Measurements from ENCODE around the gene RIPPLY3.
"Not testable (repeated sequence)": the region's sequence is repeated elsewhere in the genome, so short reads cannot be mapped to it uniquely, and the experiment has no call there.

The RIPPLY3 gene

GRCh38 chr21:37034394-37034793 is 27.9 kb downstream of the RIPPLY3 start:
- H3K27ac ChIP-seq (ENCODE audit: low read length); H3K9me3 ChIP-seq (ENCODE audit: control insufficient read depth, low read depth, low read length); H3K9ac ChIP-seq (ENCODE audit: low read length); H3K36me3 ChIP-seq (ENCODE audit: control insufficient read depth, low read depth, low read length); H3K4me1 ChIP-seq (ENCODE audit: control insufficient read depth, low read depth, low read length); H3K4me3 ChIP-seq (ENCODE audit: low read length): not testable (repeated sequence)
- H3K27me3 ChIP-seq (ENCODE audit: control insufficient read depth, insufficient read depth, low read length) = peaks cover 23% of the 10 kb centered on the region

GRCh38 chr21:37036177-37036576 is 29.7 kb downstream of the RIPPLY3 start:
- peaks cover 3% of the 10 kb centered on the region for H3K4me1 ChIP-seq (ENCODE audit: control insufficient read depth, low read depth, low read length)
- H3K4me3 ChIP-seq (ENCODE audit: low read length) = no peak overlapping the region
- H3K36me3 ChIP-seq (ENCODE audit: control insufficient read depth, low read depth, low read length) = no peaks in the 10 kb centered on the region
- peaks cover 38% of the 10 kb centered on the region for H3K27me3 ChIP-seq (ENCODE audit: control insufficient read depth, insufficient read depth, low read length)
- no peaks in the 10 kb centered on the region for H3K9me3 ChIP-seq (ENCODE audit: control insufficient read depth, low read depth, low read length)
- H3K9ac ChIP-seq (ENCODE audit: low read length) = no peak overlapping the region
- H3K27ac ChIP-seq (ENCODE audit: low read length) = no peak overlapping the region

GRCh38 chr21:37039411-37040075 is 33.0 kb downstream of the RIPPLY3 start:
- Histone ChIP-seq H3K36me3 (ENCODE audit: control insufficient read depth, low read depth, low read length) (no peaks in the 10 kb centered on the region), H3K9me3 (ENCODE audit: control insufficient read depth, low read depth, low read length) (no peaks in the 10 kb centered on the region), H3K27me3 (ENCODE audit: control insufficient read depth, insufficient read depth, low read length) (peaks cover 49% of the 10 kb centered on the region), H3K9ac (ENCODE audit: low read length) (no peak overlapping the region), H3K4me1 (ENCODE audit: control insufficient read depth, low read depth, low read length) (peaks cover 3% of the 10 kb centered on the region), H3K4me3 (ENCODE audit: low read length) (no peak overlapping the region), H3K27ac (ENCODE audit: low read length) (no peak overlapping the region)

- Histone ChIP-seq H3K9me3 (ENCODE audit: control insufficient read depth, low read depth, low read length) (no peaks in the 10 kb centered on the region), H3K36me3 (ENCODE audit: control insufficient read depth, low read depth, low read length) (no peaks in the 10 kb centered on the region), H3K4me3 (ENCODE audit: low read length) (no peak overlapping the region), H3K27me3 (ENCODE audit: control insufficient read depth, insufficient read depth, low read length) (peaks cover 51% of the 10 kb centered on the region), H3K9ac (ENCODE audit: low read length) (no peak overlapping the region), H3K27ac (ENCODE audit: low read length) (no peak overlapping the region), H3K4me1 (ENCODE audit: control insufficient read depth, low read depth, low read length) (peaks cover 3% of the 10 kb centered on the region)
These were observed 33.7 kb downstream of the RIPPLY3 start for GRCh38 chr21:37040212-37040611.

- no peak overlapping the region for H3K4me3 ChIP-seq (ENCODE audit: low read length)
- no peak overlapping the region for H3K9ac ChIP-seq (ENCODE audit: low read length)
- H3K27me3 ChIP-seq (ENCODE audit: control insufficient read depth, insufficient read depth, low read length) = peaks cover 67% of the 10 kb centered on the region
- no peaks in the 10 kb centered on the region for H3K9me3 ChIP-seq (ENCODE audit: control insufficient read depth, low read depth, low read length)
- H3K27ac ChIP-seq (ENCODE audit: low read length) = no peak overlapping the region
- no peaks in the 10 kb centered on the region for H3K36me3 ChIP-seq (ENCODE audit: control insufficient read depth, low read depth, low read length)
- H3K4me1 ChIP-seq (ENCODE audit: control insufficient read depth, low read depth, low read length) = peaks cover 5% of the 10 kb centered on the region
These were observed 35.3 kb downstream of the RIPPLY3 start for GRCh38 chr21:37041706-37042271.

- Histone ChIP-seq H3K27ac (ENCODE audit: low read length) (no peak overlapping the region), H3K4me3 (ENCODE audit: low read length) (no peak overlapping the region), H3K9ac (ENCODE audit: low read length) (no peak overlapping the region), H3K27me3 (ENCODE audit: control insufficient read depth, insufficient read depth, low read length) (peaks cover 69% of the 10 kb centered on the region), H3K4me1 (ENCODE audit: control insufficient read depth, low read depth, low read length) (peaks cover 14% of the 10 kb centered on the region), H3K9me3 (ENCODE audit: control insufficient read depth, low read depth, low read length) (no peaks in the 10 kb centered on the region), H3K36me3 (ENCODE audit: control insufficient read depth, low read depth, low read length) (no peaks in the 10 kb centered on the region)
These were observed 37.3 kb downstream of the RIPPLY3 start for GRCh38 chr21:37043818-37044217.

GRCh38 chr21:37044643-37045042 is 38.1 kb downstream of the RIPPLY3 start:
- Histone ChIP-seq H3K36me3 (ENCODE audit: control insufficient read depth, low read depth, low read length) (no peaks in the 10 kb centered on the region), H3K4me1 (ENCODE audit: control insufficient read depth, low read depth, low read length) (peaks cover 10% of the 10 kb centered on the region), H3K4me3 (ENCODE audit: low read length) (no peak overlapping the region), H3K27me3 (ENCODE audit: control insufficient read depth, insufficient read depth, low read length) (peaks cover 73% of the 10 kb centered on the region), H3K9me3 (ENCODE audit: control insufficient read depth, low read depth, low read length) (no peaks in the 10 kb centered on the region), H3K9ac (ENCODE audit: low read length) (no peak overlapping the region), H3K27ac (ENCODE audit: low read length) (no peak overlapping the region)

- Histone ChIP-seq H3K4me1 (ENCODE audit: control insufficient read depth, low read depth, low read length) (peaks cover 10% of the 10 kb centered on the region), H3K9ac (ENCODE audit: low read length) (no peak overlapping the region), H3K27me3 (ENCODE audit: control insufficient read depth, insufficient read depth, low read length) (peaks cover 72% of the 10 kb centered on the region), H3K9me3 (ENCODE audit: control insufficient read depth, low read depth, low read length) (no peaks in the 10 kb centered on the region), H3K4me3 (ENCODE audit: low read length) (no peak overlapping the region), H3K36me3 (ENCODE audit: control insufficient read depth, low read depth, low read length) (no peaks in the 10 kb centered on the region), H3K27ac (ENCODE audit: low read length) (no peak overlapping the region)
These were observed 38.6 kb downstream of the RIPPLY3 start for GRCh38 chr21:37045149-37045548.

GRCh38 chr21:37045556-37045955 is 39.1 kb downstream of the RIPPLY3 start:
- Histone ChIP-seq H3K36me3 (ENCODE audit: control insufficient read depth, low read depth, low read length) (no peaks in the 10 kb centered on the region), H3K27me3 (ENCODE audit: control insufficient read depth, insufficient read depth, low read length) (peaks cover 68% of the 10 kb centered on the region), H3K4me3 (ENCODE audit: low read length) (no peak overlapping the region), H3K27ac (ENCODE audit: low read length) (no peak overlapping the region), H3K4me1 (ENCODE audit: control insufficient read depth, low read depth, low read length) (peaks cover 10% of the 10 kb centered on the region), H3K9ac (ENCODE audit: low read length) (no peak overlapping the region), H3K9me3 (ENCODE audit: control insufficient read depth, low read depth, low read length) (no peaks in the 10 kb centered on the region)

- H3K36me3 ChIP-seq (ENCODE audit: control insufficient read depth, low read depth, low read length) = no peaks in the 10 kb centered on the region
- H3K4me1 ChIP-seq (ENCODE audit: control insufficient read depth, low read depth, low read length) = peaks cover 10% of the 10 kb centered on the region
- no peak overlapping the region for H3K4me3 ChIP-seq (ENCODE audit: low read length)
- H3K27ac ChIP-seq (ENCODE audit: low read length) = no peak overlapping the region
- H3K9ac ChIP-seq (ENCODE audit: low read length) = no peak overlapping the region
- H3K9me3 ChIP-seq (ENCODE audit: control insufficient read depth, low read depth, low read length) = no peaks in the 10 kb centered on the region
- peaks cover 56% of the 10 kb centered on the region for H3K27me3 ChIP-seq (ENCODE audit: control insufficient read depth, insufficient read depth, low read length)
These were observed 40.6 kb downstream of the RIPPLY3 start for GRCh38 chr21:37047079-37047478.

- not testable (repeated sequence) for H3K9me3 ChIP-seq (ENCODE audit: control insufficient read depth, low read depth, low read length); H3K9ac ChIP-seq (ENCODE audit: low read length); H3K36me3 ChIP-seq (ENCODE audit: control insufficient read depth, low read depth, low read length); H3K27ac ChIP-seq (ENCODE audit: low read length); H3K4me3 ChIP-seq (ENCODE audit: low read length)
- Histone ChIP-seq H3K4me1 (ENCODE audit: control insufficient read depth, low read depth, low read length) (peaks cover 10% of the 10 kb centered on the region), H3K27me3 (ENCODE audit: control insufficient read depth, insufficient read depth, low read length) (peaks cover 51% of the 10 kb centered on the region)
These were observed 43.2 kb downstream of the RIPPLY3 start for GRCh38 chr21:37049741-37050140.

- Histone ChIP-seq H3K9ac (ENCODE audit: low read length) (no peak overlapping the region), H3K36me3 (ENCODE audit: control insufficient read depth, low read depth, low read length) (no peaks in the 10 kb centered on the region), H3K4me3 (ENCODE audit: low read length) (no peak overlapping the region), H3K27me3 (ENCODE audit: control insufficient read depth, insufficient read depth, low read length) (no peaks in the 10 kb centered on the region), H3K4me1 (ENCODE audit: control insufficient read depth, low read depth, low read length) (peaks cover 5% of the 10 kb centered on the region), H3K27ac (ENCODE audit: low read length) (no peak overlapping the region), H3K9me3 (ENCODE audit: control insufficient read depth, low read depth, low read length) (no peaks in the 10 kb centered on the region)
These were observed 48.9 kb downstream of the RIPPLY3 start for GRCh38 chr21:37055271-37055855.
